HEK293 (cell line): ENCODE results near the gene CAMKK1.

Source experiments
- BCL11B ChIP-seq: fragments of 450-650 bp; formaldehyde crosslinking; IDR thresholded peaks from 2 replicates; pipeline ENCODE4 v1.5.1; 2016; ENCODE audit warnings: low read depth, missing biosample characterization, missing genetic modification characterization
- MZF1 ChIP-seq: fragments of 450-650 bp; formaldehyde crosslinking; IDR thresholded peaks from 2 replicates; pipeline ENCODE4 v1.5.1; 2017; ENCODE audit warnings: missing biosample characterization, missing genetic modification characterization, borderline replicate concordance
- SETDB1 ChIP-seq: IDR thresholded peaks from one replicate; pipeline ENCODE4 v1.6.1; 2017; ENCODE audit warnings: mild to moderate bottlenecking, low read length, moderate library complexity, mixed read lengths; ENCODE audit not compliant: insufficient read length
- SP7 ChIP-seq: fragments of 450-650 bp; formaldehyde crosslinking; IDR thresholded peaks from 2 replicates; pipeline ENCODE4 v1.5.1; 2016; ENCODE audit warnings: missing biosample characterization, missing genetic modification characterization
- ZBTB48 ChIP-seq: fragments of 450-650 bp; formaldehyde crosslinking; IDR thresholded peaks from 2 replicates; pipeline ENCODE4 v1.5.1; 2016; ENCODE audit warnings: missing biosample characterization, missing genetic modification characterization
- ZNF112 ChIP-seq: fragments of 450-650 bp; formaldehyde crosslinking; IDR thresholded peaks from 2 replicates; pipeline ENCODE4 v1.5.0; 2017; ENCODE audit warnings: missing biosample characterization, missing genetic modification characterization
- ZNF16 ChIP-seq: fragments of 450-650 bp; formaldehyde crosslinking; IDR thresholded peaks from 2 replicates; pipeline ENCODE4 v1.5.1; 2016; ENCODE audit warnings: low read depth, missing biosample characterization, missing genetic modification characterization
- ZNF670 ChIP-seq: fragments of 450-650 bp; formaldehyde crosslinking; IDR thresholded peaks from 2 replicates; pipeline ENCODE4 v1.5.1; 2016; ENCODE audit warnings: missing biosample characterization, missing genetic modification characterization, low read depth
- ZNF692 ChIP-seq: fragments of 450-650 bp; formaldehyde crosslinking; IDR thresholded peaks from 2 replicates; pipeline ENCODE4 v1.5.1; 2016; ENCODE audit warnings: missing biosample characterization, missing genetic modification characterization
- ZNF747 ChIP-seq: fragments of 450-650 bp; formaldehyde crosslinking; IDR thresholded peaks from 2 replicates; pipeline ENCODE4 v1.5.1; 2016; ENCODE audit warnings: missing biosample characterization, missing genetic modification characterization
- ZNF791 ChIP-seq: fragments of 450-650 bp; formaldehyde crosslinking; IDR thresholded peaks from 2 replicates; pipeline ENCODE4 v1.5.1; 2016; ENCODE audit warnings: missing biosample characterization, missing genetic modification characterization
- ZSCAN16 ChIP-seq: fragments of 450-650 bp; formaldehyde crosslinking; IDR thresholded peaks from 2 replicates; pipeline ENCODE4 v1.5.1; 2016; ENCODE audit warnings: missing biosample characterization, missing genetic modification characterization
- ZSCAN18 ChIP-seq: fragments of 450-650 bp; formaldehyde crosslinking; IDR thresholded peaks from 2 replicates; pipeline ENCODE4 v1.5.1; 2016; ENCODE audit warnings: missing biosample characterization, missing genetic modification characterization
- ZXDB ChIP-seq: fragments of 450-650 bp; formaldehyde crosslinking; IDR thresholded peaks from 2 replicates; pipeline ENCODE4 v1.5.1; 2016; ENCODE audit warnings: missing biosample characterization, missing genetic modification characterization
- TF ChIP-seq, protein P1 (sequence below): fragments of 450-650 bp; formaldehyde crosslinking; IDR thresholded peaks from 2 replicates; pipeline ENCODE4 v1.5.1; 2016; ENCODE audit warnings: missing biosample characterization, missing genetic modification characterization
- TF ChIP-seq, protein P2 (sequence below): fragments of 450-650 bp; formaldehyde crosslinking; IDR thresholded peaks from 2 replicates; pipeline ENCODE4 v1.5.1; 2016; ENCODE audit warnings: missing biosample characterization, missing genetic modification characterization
- TF ChIP-seq, protein P3 (sequence below): fragments of 450-650 bp; formaldehyde crosslinking; IDR thresholded peaks from 2 replicates; pipeline ENCODE4 v1.5.1; 2016; ENCODE audit warnings: missing biosample characterization, missing genetic modification characterization
- TF ChIP-seq, protein P4 (sequence below): fragments of 450-650 bp; formaldehyde crosslinking; IDR thresholded peaks from 2 replicates; pipeline ENCODE4 v1.5.1; 2016; ENCODE audit warnings: missing biosample characterization, missing genetic modification characterization
- TF ChIP-seq, protein P5 (sequence below): fragments of 450-650 bp; formaldehyde crosslinking; IDR thresholded peaks from 2 replicates; pipeline ENCODE4 v1.5.1; 2016; ENCODE audit warnings: missing biosample characterization, missing genetic modification characterization
- TF ChIP-seq, protein P6 (sequence below): fragments of 450-650 bp; formaldehyde crosslinking; optimal IDR thresholded peaks from 2 replicates; pipeline ENCODE3; 2016; ENCODE audit warnings: missing biosample characterization, mild to moderate bottlenecking, missing genetic modification characterization

CAMKK1 gene

DNA sequence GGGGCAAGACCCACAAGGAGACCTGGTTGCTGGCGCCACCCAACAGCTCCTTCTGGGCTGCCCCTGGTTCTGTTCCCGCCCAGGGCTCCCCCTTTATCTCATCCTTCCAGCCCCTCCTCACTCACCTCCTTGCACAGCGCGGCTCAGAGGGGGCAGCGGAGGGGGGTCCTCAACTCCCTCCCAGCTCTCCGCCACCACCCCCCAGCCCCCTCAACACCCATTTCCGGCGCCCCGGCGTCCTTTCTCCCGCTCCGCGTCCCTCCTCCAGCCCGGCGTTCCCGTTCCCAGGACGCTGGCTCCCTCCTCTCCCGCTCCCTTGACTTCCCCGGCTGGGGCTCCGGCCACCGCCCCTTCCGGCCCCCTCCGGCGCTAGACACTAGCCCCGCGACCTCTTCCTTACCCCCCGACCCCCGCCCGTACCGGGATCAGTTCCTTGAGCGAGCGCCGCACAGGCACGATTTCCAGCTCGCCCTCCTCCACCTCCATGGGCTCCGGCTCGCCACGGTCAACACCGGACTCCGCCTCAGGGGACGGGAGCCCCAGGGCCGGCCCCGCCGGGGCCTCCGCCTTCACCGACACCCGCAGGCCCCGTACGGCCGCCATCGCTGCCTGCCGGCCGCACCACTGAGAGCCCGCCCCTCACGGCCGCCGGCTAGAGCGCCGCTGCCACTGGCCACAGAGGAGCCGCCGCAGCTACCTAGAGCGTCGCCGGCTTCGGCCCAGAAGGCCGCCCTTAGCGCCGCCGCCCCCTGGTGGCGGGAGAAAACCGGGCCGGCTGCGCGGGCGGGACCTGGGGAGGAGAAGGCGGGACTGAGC, 47.0 kb downstream of the CAMKK1 start, which contains the start of gene NCBP3 (continued):
- TF ChIP-seq, protein P1, sequence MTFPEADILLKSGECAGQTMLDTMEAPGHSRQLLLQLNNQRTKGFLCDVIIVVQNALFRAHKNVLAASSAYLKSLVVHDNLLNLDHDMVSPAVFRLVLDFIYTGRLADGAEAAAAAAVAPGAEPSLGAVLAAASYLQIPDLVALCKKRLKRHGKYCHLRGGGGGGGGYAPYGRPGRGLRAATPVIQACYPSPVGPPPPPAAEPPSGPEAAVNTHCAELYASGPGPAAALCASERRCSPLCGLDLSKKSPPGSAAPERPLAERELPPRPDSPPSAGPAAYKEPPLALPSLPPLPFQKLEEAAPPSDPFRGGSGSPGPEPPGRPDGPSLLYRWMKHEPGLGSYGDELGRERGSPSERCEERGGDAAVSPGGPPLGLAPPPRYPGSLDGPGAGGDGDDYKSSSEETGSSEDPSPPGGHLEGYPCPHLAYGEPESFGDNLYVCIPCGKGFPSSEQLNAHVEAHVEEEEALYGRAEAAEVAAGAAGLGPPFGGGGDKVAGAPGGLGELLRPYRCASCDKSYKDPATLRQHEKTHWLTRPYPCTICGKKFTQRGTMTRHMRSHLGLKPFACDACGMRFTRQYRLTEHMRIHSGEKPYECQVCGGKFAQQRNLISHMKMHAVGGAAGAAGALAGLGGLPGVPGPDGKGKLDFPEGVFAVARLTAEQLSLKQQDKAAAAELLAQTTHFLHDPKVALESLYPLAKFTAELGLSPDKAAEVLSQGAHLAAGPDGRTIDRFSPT (tag by site-specific recombination), result no peak
- TF ChIP-seq, protein P2, sequence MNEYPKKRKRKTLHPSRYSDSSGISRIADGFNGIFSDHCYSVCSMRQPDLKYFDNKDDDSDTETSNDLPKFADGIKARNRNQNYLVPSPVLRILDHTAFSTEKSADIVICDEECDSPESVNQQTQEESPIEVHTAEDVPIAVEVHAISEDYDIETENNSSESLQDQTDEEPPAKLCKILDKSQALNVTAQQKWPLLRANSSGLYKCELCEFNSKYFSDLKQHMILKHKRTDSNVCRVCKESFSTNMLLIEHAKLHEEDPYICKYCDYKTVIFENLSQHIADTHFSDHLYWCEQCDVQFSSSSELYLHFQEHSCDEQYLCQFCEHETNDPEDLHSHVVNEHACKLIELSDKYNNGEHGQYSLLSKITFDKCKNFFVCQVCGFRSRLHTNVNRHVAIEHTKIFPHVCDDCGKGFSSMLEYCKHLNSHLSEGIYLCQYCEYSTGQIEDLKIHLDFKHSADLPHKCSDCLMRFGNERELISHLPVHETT (tag by site-specific recombination), result peak; percentile 73; the same call in 1 of the 2 replicates
- TF ChIP-seq ZSCAN18 (tag by site-specific recombination) (peak; percentile 95; the same call in 1 of the 2 replicates), ZNF16 (no peak), MZF1 (no peak), ZNF692 (tag by site-specific recombination) (peak; percentile 72), ZBTB48 (peak; percentile 78), ZSCAN16 (tag by site-specific recombination) (no peak), ZNF670 (tag by site-specific recombination) (no peak), ZNF112 (tag by site-specific recombination) (no peak), ZNF791 (no peak), ZNF747 (tag by site-specific recombination) (no peak), SP7 (tag by site-specific recombination) (peak; percentile 85; the same call in 1 of the 2 replicates), ZXDB (tag by site-specific recombination) (no peak; the same call in 1 of the 2 replicates), SETDB1 (no peak), BCL11B (tag by site-specific recombination) (0 out of 2 replicates have a peak, but pooled peaks have one; percentile 9)
- TF ChIP-seq, protein P3, sequence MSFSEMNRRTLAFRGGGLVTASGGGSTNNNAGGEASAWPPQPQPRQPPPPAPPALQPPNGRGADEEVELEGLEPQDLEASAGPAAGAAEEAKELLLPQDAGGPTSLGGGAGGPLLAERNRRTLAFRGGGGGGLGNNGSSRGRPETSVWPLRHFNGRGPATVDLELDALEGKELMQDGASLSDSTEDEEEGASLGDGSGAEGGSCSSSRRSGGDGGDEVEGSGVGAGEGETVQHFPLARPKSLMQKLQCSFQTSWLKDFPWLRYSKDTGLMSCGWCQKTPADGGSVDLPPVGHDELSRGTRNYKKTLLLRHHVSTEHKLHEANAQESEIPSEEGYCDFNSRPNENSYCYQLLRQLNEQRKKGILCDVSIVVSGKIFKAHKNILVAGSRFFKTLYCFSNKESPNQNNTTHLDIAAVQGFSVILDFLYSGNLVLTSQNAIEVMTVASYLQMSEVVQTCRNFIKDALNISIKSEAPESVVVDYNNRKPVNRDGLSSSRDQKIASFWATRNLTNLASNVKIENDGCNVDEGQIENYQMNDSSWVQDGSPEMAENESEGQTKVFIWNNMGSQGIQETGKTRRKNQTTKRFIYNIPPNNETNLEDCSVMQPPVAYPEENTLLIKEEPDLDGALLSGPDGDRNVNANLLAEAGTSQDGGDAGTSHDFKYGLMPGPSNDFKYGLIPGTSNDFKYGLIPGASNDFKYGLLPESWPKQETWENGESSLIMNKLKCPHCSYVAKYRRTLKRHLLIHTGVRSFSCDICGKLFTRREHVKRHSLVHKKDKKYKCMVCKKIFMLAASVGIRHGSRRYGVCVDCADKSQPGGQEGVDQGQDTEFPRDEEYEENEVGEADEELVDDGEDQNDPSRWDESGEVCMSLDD (tag by site-specific recombination), result peak; percentile 81
- TF ChIP-seq, protein P4, sequence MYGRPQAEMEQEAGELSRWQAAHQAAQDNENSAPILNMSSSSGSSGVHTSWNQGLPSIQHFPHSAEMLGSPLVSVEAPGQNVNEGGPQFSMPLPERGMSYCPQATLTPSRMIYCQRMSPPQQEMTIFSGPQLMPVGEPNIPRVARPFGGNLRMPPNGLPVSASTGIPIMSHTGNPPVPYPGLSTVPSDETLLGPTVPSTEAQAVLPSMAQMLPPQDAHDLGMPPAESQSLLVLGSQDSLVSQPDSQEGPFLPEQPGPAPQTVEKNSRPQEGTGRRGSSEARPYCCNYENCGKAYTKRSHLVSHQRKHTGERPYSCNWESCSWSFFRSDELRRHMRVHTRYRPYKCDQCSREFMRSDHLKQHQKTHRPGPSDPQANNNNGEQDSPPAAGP (tag by site-specific recombination), result peak; percentile 89
- TF ChIP-seq, protein P5, sequence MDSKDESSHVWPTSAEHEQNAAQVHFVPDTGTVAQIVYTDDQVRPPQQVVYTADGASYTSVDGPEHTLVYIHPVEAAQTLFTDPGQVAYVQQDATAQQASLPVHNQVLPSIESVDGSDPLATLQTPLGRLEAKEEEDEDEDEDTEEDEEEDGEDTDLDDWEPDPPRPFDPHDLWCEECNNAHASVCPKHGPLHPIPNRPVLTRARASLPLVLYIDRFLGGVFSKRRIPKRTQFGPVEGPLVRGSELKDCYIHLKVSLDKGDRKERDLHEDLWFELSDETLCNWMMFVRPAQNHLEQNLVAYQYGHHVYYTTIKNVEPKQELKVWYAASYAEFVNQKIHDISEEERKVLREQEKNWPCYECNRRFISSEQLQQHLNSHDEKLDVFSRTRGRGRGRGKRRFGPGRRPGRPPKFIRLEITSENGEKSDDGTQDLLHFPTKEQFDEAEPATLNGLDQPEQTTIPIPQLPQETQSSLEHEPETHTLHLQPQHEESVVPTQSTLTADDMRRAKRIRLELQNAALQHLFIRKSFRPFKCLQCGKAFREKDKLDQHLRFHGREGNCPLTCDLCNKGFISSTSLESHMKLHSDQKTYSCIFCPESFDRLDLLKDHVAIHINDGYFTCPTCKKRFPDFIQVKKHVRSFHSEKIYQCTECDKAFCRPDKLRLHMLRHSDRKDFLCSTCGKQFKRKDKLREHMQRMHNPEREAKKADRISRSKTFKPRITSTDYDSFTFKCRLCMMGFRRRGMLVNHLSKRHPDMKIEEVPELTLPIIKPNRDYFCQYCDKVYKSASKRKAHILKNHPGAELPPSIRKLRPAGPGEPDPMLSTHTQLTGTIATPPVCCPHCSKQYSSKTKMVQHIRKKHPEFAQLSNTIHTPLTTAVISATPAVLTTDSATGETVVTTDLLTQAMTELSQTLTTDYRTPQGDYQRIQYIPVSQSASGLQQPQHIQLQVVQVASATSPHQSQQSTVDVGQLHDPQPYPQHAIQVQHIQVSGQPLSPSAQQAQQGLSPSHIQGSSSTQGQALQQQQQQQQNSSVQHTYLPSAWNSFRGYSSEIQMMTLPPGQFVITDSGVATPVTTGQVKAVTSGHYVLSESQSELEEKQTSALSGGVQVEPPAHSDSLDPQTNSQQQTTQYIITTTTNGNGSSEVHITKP (tag by site-specific recombination), result no peak; the same call in none of the 2 replicates
- TF ChIP-seq, protein P6, sequence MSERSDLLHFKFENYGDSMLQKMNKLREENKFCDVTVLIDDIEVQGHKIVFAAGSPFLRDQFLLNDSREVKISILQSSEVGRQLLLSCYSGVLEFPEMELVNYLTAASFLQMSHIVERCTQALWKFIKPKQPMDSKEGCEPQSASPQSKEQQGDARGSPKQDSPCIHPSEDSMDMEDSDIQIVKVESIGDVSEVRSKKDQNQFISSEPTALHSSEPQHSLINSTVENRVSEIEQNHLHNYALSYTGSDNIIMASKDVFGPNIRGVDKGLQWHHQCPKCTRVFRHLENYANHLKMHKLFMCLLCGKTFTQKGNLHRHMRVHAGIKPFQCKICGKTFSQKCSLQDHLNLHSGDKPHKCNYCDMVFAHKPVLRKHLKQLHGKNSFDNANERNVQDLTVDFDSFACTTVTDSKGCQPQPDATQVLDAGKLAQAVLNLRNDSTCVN, result peak; percentile 57
